ENCODE results near the gene RAB3D. TPM values are rescaled to one million over a fixed set of nuclear protein-coding genes. Genes with fewer than 3 reads are reported as not detected.

The RAB3D gene
- total and polyA plus RNA-seq, 2 experiments from 2014 or later, result 3.8 to 21.2 TPM

DNA sequence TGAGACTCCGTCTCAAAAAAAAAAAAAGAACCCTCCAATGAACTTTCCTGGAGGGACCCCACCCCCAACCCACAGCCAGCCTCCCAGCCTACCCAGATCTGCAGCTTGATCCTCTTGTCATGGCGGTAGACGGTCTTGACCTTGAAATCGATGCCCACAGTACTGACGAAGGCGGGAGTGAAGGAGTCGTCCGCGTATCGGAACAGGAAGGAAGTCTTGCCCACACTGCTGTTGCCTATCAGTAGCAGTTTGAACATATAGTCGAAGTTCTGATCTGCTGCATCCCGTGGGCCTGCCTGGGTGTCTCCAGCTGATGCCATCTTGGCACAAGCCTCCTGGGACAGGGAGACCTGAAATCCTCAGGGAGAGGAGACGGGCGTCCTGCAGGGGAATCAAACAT, 2.4 kb downstream of the RAB3D start (continued):
- TF ChIP-seq, protein P1, sequence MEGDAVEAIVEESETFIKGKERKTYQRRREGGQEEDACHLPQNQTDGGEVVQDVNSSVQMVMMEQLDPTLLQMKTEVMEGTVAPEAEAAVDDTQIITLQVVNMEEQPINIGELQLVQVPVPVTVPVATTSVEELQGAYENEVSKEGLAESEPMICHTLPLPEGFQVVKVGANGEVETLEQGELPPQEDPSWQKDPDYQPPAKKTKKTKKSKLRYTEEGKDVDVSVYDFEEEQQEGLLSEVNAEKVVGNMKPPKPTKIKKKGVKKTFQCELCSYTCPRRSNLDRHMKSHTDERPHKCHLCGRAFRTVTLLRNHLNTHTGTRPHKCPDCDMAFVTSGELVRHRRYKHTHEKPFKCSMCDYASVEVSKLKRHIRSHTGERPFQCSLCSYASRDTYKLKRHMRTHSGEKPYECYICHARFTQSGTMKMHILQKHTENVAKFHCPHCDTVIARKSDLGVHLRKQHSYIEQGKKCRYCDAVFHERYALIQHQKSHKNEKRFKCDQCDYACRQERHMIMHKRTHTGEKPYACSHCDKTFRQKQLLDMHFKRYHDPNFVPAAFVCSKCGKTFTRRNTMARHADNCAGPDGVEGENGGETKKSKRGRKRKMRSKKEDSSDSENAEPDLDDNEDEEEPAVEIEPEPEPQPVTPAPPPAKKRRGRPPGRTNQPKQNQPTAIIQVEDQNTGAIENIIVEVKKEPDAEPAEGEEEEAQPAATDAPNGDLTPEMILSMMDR (conservative IDR thresholded peaks at IDR 0.05; ENCODE audit: low read depth in 2 of 2), result no peak
- TF ChIP-seq EZH2phosphoT487 (IDR thresholded peaks at IDR 0.05; ENCODE audit: unreplicated experiment) (no peak), JUNB (IDR thresholded peaks at IDR 0.05; ENCODE audit: unreplicated experiment) (no peak), NANOG (IDR thresholded peaks at IDR 0.05; ENCODE audit: borderline replicate concordance) (no peak)
- TF ChIP-seq, protein P2, sequence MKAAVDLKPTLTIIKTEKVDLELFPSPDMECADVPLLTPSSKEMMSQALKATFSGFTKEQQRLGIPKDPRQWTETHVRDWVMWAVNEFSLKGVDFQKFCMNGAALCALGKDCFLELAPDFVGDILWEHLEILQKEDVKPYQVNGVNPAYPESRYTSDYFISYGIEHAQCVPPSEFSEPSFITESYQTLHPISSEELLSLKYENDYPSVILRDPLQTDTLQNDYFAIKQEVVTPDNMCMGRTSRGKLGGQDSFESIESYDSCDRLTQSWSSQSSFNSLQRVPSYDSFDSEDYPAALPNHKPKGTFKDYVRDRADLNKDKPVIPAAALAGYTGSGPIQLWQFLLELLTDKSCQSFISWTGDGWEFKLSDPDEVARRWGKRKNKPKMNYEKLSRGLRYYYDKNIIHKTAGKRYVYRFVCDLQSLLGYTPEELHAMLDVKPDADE (IDR thresholded peaks at IDR 0.05), result no peak
- TF ChIP-seq, protein P3, sequence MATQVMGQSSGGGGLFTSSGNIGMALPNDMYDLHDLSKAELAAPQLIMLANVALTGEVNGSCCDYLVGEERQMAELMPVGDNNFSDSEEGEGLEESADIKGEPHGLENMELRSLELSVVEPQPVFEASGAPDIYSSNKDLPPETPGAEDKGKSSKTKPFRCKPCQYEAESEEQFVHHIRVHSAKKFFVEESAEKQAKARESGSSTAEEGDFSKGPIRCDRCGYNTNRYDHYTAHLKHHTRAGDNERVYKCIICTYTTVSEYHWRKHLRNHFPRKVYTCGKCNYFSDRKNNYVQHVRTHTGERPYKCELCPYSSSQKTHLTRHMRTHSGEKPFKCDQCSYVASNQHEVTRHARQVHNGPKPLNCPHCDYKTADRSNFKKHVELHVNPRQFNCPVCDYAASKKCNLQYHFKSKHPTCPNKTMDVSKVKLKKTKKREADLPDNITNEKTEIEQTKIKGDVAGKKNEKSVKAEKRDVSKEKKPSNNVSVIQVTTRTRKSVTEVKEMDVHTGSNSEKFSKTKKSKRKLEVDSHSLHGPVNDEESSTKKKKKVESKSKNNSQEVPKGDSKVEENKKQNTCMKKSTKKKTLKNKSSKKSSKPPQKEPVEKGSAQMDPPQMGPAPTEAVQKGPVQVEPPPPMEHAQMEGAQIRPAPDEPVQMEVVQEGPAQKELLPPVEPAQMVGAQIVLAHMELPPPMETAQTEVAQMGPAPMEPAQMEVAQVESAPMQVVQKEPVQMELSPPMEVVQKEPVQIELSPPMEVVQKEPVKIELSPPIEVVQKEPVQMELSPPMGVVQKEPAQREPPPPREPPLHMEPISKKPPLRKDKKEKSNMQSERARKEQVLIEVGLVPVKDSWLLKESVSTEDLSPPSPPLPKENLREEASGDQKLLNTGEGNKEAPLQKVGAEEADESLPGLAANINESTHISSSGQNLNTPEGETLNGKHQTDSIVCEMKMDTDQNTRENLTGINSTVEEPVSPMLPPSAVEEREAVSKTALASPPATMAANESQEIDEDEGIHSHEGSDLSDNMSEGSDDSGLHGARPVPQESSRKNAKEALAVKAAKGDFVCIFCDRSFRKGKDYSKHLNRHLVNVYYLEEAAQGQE (IDR thresholded peaks at IDR 0.05; ENCODE audit: unreplicated experiment), result no peak

DNA sequence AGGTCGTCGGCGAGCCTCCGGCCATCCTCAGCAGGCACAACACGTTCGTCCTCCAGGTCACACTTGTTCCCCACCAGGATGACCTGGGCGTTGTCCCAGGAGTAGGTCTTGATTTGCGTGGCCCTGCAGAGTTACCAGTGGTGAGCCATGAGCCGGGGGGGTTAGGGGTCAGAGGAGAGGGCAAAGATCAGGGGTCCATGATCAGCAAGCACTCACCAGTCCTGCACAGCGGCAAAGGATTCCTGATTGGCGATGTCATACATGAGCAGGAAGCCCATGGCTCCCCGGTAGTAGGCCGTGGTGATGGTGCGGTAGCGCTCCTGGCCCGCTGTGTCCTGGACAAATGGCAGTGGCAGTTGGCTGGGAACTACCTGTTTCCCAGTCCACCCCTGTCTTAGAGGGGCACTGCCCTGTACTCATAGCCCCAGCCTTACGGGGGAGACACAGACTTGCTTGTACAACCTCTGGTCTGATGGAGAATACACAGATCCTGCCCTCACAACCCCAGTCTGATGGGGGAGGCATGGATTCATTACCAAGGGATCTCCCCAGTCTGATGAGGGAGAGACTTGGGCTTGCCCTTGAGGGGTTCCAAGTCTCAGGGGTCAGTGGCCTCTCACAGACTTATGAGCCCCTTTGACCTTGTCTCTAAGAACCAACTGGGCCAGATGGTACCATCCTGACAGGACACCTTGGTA, 3.9 kb downstream of the RAB3D start:
- ATAC-seq, result no peak
- H3K9me3 Mint-ChIP-seq, result no peaks in the 10 kb centered on the region
- no peaks in the 10 kb centered on the region for H3K27me3 ChIP-seq (ENCODE audit: insufficient read depth)
- H3K4me2 ChIP-seq, result no peak overlapping the region
- peaks cover 3% of the 10 kb centered on the region; the same call in 1 of the 2 replicates for H3K4me1 ChIP-seq (ENCODE audit: insufficient read depth)
- H3K27ac ChIP-seq (ENCODE audit: low read depth), result no peak overlapping the region
- H3K27me3 Mint-ChIP-seq (ENCODE audit: insufficient read depth, low read depth, poor library complexity), result peaks cover 11% of the 10 kb centered on the region
- H3K9me2 ChIP-seq (ENCODE audit: insufficient read depth), result no peaks in the 10 kb centered on the region
- H3F3A ChIP-seq (replicated peaks; ENCODE audit: low read depth), result 0 out of 2 replicates have a peak, but pooled peaks cover 3% of the 10 kb centered on the region
- TF ChIP-seq, protein P1 (conservative IDR thresholded peaks at IDR 0.05; ENCODE audit: low read depth in 2 of 2), result no peak
- TF ChIP-seq JUNB (IDR thresholded peaks at IDR 0.05; ENCODE audit: unreplicated experiment), result no peak
- no peak for TF ChIP-seq NANOG (IDR thresholded peaks at IDR 0.05; ENCODE audit: borderline replicate concordance)
- TF ChIP-seq, protein P4, sequence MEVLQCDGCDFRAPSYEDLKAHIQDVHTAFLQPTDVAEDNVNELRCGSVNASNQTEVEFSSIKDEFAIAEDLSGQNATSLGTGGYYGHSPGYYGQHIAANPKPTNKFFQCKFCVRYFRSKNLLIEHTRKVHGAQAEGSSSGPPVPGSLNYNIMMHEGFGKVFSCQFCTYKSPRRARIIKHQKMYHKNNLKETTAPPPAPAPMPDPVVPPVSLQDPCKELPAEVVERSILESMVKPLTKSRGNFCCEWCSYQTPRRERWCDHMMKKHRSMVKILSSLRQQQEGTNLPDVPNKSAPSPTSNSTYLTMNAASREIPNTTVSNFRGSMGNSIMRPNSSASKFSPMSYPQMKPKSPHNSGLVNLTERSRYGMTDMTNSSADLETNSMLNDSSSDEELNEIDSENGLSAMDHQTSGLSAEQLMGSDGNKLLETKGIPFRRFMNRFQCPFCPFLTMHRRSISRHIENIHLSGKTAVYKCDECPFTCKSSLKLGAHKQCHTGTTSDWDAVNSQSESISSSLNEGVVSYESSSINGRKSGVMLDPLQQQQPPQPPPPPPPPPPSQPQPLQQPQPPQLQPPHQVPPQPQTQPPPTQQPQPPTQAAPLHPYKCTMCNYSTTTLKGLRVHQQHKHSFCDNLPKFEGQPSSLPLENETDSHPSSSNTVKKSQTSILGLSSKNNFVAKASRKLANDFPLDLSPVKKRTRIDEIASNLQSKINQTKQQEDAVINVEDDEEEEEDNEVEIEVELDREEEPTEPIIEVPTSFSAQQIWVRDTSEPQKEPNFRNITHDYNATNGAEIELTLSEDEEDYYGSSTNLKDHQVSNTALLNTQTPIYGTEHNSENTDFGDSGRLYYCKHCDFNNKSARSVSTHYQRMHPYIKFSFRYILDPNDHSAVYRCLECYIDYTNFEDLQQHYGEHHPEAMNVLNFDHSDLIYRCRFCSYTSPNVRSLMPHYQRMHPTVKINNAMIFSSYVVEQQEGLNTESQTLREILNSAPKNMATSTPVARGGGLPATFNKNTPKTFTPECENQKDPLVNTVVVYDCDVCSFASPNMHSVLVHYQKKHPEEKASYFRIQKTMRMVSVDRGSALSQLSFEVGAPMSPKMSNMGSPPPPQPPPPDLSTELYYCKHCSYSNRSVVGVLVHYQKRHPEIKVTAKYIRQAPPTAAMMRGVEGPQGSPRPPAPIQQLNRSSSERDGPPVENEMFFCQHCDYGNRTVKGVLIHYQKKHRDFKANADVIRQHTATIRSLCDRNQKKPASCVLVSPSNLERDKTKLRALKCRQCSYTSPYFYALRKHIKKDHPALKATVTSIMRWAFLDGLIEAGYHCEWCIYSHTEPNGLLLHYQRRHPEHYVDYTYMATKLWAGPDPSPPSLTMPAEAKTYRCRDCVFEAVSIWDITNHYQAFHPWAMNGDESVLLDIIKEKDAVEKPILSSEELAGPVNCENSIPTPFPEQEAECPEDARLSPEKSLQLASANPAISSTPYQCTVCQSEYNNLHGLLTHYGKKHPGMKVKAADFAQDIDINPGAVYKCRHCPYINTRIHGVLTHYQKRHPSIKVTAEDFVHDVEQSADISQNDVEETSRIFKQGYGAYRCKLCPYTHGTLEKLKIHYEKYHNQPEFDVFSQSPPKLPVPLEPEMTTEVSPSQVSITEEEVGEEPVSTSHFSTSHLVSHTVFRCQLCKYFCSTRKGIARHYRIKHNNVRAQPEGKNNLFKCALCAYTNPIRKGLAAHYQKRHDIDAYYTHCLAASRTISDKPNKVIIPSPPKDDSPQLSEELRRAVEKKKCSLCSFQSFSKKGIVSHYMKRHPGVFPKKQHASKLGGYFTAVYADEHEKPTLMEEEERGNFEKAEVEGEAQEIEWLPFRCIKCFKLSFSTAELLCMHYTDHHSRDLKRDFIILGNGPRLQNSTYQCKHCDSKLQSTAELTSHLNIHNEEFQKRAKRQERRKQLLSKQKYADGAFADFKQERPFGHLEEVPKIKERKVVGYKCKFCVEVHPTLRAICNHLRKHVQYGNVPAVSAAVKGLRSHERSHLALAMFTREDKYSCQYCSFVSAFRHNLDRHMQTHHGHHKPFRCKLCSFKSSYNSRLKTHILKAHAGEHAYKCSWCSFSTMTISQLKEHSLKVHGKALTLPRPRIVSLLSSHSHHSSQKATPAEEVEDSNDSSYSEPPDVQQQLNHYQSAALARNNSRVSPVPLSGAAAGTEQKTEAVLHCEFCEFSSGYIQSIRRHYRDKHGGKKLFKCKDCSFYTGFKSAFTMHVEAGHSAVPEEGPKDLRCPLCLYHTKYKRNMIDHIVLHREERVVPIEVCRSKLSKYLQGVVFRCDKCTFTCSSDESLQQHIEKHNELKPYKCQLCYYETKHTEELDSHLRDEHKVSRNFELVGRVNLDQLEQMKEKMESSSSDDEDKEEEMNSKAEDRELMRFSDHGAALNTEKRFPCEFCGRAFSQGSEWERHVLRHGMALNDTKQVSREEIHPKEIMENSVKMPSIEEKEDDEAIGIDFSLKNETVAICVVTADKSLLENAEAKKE (CRISPR knock-in tag; IDR thresholded peaks at IDR 0.05), result no peak
- no peak for TF ChIP-seq EZH2phosphoT487 (IDR thresholded peaks at IDR 0.05; ENCODE audit: unreplicated experiment)
- TF ChIP-seq POLR2AphosphoS5 (IDR thresholded peaks at IDR 0.05; ENCODE audit: low read depth), result no peak
- H3K4me1 Mint-ChIP-seq, result peaks cover 3% of the 10 kb centered on the region; the same call in 2 of the 3 replicates
- no peak overlapping the region for H3K4me3 ChIP-seq
- H2AFZ ChIP-seq, result no peak overlapping the region
- no peak overlapping the region for H3K27ac Mint-ChIP-seq
- no peak for DNase-seq (ENCODE audit: low spot score)
- H3K36me3 Mint-ChIP-seq (ENCODE audit: low read depth), result peaks cover 31% of the 10 kb centered on the region
- no peak overlapping the region; the same call in 2 of the 3 replicates for H3K4me3 Mint-ChIP-seq
- no peaks in the 10 kb centered on the region for H3K79me2 ChIP-seq (replicated peaks; ENCODE audit: insufficient read depth)
- H3K36me3 ChIP-seq (ENCODE audit: insufficient read depth), result no peaks in the 10 kb centered on the region
- no peaks in the 10 kb centered on the region; the same call in 1 of the 2 replicates for H4K20me1 ChIP-seq (replicated peaks; ENCODE audit: insufficient read depth)
